GM12872 (cell line): ENCODE data around the gene MAPT.

Experiments used
- TF ChIP-seq, protein P1 (sequence below): IDR thresholded peaks from 3 replicates; pipeline ENCODE4 v1.5.1; 2011; ENCODE audit warnings: low read depth, mild to moderate bottlenecking, low read length, moderate library complexity; ENCODE audit not compliant: insufficient read depth

Gene MAPT

DNA sequence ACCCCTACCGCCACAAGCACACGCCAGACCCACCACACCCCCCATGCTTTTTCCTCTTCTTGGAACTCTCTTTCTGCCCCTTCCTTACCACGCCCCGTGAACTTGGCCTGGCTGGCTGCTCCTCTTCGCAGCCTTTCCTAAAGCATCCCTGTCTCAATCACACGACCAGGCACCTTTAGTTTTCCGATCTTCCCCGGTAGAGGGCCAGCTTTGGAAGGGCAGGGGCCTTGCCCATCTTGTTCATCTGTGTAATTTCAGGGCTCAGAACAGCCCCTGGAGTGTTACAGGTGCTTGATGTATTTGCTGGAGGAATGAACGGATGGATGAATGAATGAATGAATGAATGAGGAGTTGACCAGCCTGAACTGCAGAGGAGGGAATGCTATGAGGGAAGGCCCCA lies 45.9 kb upstream of the MAPT start:
- TF ChIP-seq, protein P1, sequence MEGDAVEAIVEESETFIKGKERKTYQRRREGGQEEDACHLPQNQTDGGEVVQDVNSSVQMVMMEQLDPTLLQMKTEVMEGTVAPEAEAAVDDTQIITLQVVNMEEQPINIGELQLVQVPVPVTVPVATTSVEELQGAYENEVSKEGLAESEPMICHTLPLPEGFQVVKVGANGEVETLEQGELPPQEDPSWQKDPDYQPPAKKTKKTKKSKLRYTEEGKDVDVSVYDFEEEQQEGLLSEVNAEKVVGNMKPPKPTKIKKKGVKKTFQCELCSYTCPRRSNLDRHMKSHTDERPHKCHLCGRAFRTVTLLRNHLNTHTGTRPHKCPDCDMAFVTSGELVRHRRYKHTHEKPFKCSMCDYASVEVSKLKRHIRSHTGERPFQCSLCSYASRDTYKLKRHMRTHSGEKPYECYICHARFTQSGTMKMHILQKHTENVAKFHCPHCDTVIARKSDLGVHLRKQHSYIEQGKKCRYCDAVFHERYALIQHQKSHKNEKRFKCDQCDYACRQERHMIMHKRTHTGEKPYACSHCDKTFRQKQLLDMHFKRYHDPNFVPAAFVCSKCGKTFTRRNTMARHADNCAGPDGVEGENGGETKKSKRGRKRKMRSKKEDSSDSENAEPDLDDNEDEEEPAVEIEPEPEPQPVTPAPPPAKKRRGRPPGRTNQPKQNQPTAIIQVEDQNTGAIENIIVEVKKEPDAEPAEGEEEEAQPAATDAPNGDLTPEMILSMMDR, result no peak

DNA sequence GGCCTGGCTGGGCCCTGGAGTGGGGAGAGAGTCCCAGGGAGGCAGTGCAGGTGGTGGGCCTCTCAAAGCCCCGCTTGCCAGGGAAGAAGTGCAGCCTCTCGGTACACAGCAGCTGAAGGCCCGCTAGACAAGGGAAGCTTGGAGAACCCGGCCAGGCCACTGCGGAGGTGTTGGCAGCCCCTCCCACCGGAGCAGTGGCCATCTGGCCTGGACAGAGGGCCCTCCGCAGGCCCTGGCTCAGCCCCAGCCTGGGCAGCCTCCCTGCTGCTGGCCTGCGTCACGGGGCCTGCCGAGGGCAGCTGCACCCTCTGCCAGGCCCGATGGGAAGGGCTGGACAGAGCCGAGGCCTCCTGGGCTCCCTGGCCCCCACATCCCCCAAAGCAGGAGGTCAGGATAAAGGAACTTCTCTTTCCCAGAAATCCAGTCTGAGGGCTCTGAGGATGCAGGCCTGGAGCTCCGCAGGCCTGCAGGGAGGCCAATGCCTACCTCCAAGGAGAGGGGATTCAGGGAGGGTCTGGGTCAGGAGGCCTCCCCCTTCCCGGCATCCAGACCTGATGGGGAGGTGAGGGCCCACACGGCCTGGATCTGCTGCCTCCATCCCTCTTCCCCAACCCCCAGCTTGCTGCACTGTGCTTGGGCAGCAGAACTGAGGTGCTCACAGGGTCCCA lies 45.4 kb upstream of the MAPT start:
- TF ChIP-seq, protein P1, result no peak

DNA sequence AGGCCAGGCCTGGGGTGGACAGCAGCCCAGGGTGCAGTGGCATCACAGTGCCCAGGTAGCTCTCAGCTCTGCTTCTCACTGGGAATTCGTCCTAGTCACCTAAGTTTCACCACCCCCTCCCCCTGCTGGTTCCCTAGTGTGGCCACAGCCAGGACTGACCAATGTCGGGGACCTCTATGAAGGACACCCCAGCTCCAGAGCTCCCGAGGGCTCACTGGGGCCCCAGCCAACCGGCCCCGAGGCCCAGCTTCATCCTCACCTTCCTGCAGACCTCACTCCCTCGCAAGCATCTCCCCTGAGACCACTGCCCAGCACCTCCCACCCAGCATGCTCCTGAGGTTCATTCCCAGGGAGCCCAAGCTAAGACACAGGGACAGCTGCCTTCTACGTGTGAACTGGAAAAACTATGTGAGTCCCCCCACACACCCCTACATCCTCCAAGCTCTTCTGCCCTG lies 44.8 kb upstream of the MAPT start:
- TF ChIP-seq, protein P1, result no peak

DNA sequence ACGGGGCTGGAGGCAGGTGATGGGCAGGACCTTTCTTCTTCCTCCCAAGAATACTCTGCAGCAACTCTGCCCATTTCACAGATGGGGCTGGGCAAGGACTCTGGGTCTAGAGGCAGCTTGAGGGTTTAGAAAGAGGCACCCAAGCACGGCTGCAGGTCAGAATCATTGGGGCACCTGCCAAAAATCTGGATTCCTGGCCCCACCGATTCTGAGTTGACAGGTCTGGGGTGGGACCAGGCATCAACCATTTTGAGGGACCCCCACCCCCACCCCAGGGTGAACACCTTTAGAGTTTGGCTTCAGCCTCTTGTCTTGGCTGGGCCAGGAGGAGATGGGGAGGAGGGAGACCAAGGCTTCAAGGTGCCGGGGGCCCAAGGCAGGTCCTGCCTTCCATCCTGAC lies 44.3 kb upstream of the MAPT start:
- TF ChIP-seq, protein P1, result no peak

DNA sequence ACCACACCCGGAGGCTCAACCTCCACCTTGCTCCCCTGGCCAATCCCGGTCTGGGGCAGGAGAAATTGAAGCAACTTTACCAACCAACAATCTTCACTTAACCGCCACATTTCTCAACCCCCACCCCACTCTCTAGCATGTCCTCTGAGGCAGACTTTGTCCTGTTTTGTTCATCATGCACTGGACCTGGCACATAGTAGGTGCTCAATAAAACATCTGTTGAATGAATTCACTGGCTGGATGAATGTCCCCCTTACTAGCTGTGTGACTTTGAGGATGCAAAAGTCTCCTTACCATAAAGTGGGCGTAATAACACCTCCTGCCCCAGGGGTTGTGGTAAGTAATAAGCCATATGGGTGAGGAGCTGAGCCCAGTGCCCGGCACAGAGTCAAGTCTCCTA lies 43.9 kb upstream of the MAPT start:
- TF ChIP-seq, protein P1, result no peak

DNA sequence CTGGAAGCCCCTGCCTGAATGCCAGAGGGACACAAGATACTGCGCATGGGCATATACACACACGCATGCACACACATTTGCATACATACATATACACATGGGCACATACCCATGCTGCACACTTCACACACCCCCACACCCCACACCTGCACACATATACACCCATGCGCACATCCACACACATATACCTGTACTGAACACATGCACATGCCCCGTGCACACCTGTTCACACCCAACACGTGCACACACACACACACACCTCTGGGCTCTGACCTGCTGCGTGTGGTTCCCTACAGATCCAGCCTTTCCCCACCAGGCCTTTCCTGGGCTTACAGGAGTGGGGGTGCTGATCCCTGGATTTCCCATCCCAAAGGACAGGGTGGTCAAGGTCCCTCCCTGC lies 43.3 kb upstream of the MAPT start:
- TF ChIP-seq, protein P1, result no peak

DNA sequence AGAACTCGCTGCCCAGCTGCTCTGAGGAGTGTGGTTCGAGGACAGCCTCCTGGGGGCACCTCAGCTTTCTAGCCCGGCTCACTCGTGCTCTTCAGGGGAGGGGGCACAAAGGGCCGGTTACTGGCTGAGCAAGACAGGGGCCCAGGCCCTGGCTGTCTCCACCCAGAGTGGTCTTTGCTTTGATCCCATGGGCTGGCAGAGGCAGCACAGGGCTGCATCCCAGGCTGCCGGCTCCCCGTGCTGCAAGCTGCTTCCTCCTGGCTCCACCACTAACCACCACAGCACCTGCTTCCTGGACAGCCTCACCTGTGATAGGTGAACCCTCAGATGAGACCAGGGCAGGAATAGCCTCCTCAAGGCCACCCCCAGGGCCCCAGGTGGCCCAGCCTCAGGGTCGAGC lies 42.9 kb upstream of the MAPT start:
- TF ChIP-seq, protein P1, result no peak
